Epithelial cell of proximal tubule (primary cell): Measurements from ENCODE around the gene EPB41L1. TPM values are rescaled to one million over a fixed set of nuclear protein-coding genes. Genes with fewer than 3 reads are reported as not detected.

Source experiments
- DNase-seq: peaks from one replicate; pipeline ENCODE4 v3.0.0-alpha.2; 2011; ENCODE audit warnings: low read depth
- H3K4me3 ChIP-seq: 2 replicates; pipeline ENCODE4 v1.5.1; 2011; ENCODE audit warnings: low read depth, mild to moderate bottlenecking, low read length
- CTCF ChIP-seq: conservative IDR thresholded peaks from 2 replicates; pipeline ENCODE4 v1.5.1; 2012; ENCODE audit warnings: low read depth, mild to moderate bottlenecking, low read length
- total RNA-seq: library from RNA; depleted of rRNA; stranded (reverse); fragments of >200 nt; gene quantifications from 2 replicates; pipeline ENCODE4 v1.2.3, GENCODE V29; 2015

The EPB41L1 gene
- total RNA-seq, 1 donor from 2014 or later: 17.4 TPM

- DNase-seq: no peak
- TF ChIP-seq CTCF: no peak
- no peak overlapping the region for H3K4me3 ChIP-seq
Observed at GRCh38 chr20:36200451-36200850, 45.9 kb downstream of the EPB41L1 start.

- no peak for TF ChIP-seq CTCF
- DNase-seq: no peak
- no peak overlapping the region for H3K4me3 ChIP-seq
Observed at GRCh38 chr20:36201198-36201597, 46.7 kb downstream of the EPB41L1 start.

- no peak for DNase-seq
- TF ChIP-seq CTCF: peak; percentile 99
- no peak overlapping the region for H3K4me3 ChIP-seq
Observed at GRCh38 chr20:36202891-36203338, 48.4 kb downstream of the EPB41L1 start.

- peak; percentile 6 for DNase-seq
- TF ChIP-seq CTCF: no peak
- no peak overlapping the region for H3K4me3 ChIP-seq
Observed at GRCh38 chr20:36203861-36204260, 49.3 kb downstream of the EPB41L1 start.

GRCh38 chr20:36205026-36205425, 50.5 kb downstream of the EPB41L1 start:
- DNase-seq: no peak
- no peak for TF ChIP-seq CTCF
- H3K4me3 ChIP-seq: no peak overlapping the region

- no peak overlapping the region for H3K4me3 ChIP-seq
- no peak for DNase-seq
- no peak for TF ChIP-seq CTCF
Observed at GRCh38 chr20:36206068-36206467, 51.5 kb downstream of the EPB41L1 start.

- no peak for DNase-seq
- no peak for TF ChIP-seq CTCF
- H3K4me3 ChIP-seq: no peak overlapping the region
Observed at GRCh38 chr20:36206641-36207040, 52.1 kb downstream of the EPB41L1 start.
